ENCODE measurements around the gene MUCL3.
"Not testable (repeated sequence)": the region's sequence is repeated elsewhere in the genome, so short reads cannot be mapped to it uniquely, and the experiment has no call there.

The MUCL3 gene

DNA sequence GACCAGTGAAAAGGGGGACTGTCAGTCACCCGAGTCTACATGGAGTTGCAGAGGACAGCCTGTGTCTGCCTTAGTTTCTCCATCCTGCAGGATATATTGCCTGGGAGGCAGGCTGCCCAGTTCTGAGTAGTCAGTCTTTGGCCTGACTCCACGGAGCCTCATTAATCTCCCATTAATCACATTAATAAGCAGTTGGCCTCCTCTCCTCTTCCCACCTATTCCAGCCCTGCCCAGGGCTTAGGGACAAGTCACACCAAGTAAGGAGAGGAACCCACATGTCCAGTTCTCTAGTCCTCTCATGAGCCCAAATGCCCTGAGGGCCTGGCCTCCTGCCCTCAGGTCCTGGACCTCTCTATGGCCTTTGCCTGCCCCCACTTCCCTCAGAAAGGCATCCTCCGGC lies 1.3 kb upstream of the MUCL3 start:
- DNase-seq (ENCODE audit: low spot score) = no peak

DNA sequence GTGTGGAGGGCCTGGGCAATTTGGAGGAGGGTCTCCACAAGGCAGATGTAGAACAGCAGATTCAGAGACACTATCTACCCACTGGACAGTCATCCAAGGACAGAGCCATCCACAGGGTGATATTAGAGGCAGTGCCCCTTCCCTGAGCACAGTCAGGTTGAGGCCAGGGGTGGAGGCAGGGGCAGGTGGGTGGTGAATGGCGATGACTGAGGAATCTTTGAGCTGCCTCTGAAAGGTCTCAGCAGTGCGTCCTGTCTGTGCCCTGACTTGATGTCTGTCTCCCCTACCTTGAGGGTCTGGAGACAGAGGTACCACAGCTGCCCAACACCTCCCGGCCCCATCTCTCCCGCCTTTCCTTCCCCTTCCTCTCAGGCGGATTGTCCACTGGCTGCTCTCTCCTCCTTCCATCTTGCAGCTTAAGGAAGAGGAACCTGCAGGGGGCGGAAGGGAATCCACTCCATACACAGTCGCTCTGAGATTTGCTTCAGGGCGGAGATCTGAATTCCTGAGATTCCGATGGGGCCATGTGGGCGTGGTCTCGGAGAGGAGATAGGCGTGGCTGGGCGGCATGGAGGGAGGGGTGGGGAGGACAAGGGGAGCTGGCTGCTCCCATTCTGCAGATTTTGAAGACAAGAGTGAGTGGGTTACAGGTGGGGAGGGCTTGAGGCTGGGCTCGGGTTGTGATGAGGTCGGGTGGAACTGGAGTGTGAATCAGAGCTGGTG lies 1.7 kb downstream of the MUCL3 start:
- no peak for DNase-seq (ENCODE audit: low spot score)

DNA sequence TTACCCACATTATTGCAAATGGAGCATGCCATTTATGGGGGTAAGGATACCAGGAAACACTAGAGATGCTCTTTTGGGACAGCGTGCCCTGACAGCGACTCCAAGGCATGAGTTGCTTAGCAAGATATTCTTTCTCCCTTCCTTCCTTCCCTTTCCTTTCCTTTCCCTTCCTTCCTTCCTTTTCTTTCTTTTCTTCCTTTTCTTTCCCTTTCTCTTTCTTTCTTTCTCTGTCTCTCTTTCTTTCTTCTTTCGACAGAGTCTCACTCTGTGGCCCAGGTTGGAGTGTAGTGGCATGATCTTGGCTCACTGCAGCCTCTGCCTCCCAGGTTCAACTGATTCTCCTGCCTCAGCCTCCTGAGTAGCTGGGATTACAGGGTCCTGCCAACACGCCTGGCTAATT lies 3.3 kb downstream of the MUCL3 start:
- no peak for DNase-seq (ENCODE audit: low spot score)

DNA sequence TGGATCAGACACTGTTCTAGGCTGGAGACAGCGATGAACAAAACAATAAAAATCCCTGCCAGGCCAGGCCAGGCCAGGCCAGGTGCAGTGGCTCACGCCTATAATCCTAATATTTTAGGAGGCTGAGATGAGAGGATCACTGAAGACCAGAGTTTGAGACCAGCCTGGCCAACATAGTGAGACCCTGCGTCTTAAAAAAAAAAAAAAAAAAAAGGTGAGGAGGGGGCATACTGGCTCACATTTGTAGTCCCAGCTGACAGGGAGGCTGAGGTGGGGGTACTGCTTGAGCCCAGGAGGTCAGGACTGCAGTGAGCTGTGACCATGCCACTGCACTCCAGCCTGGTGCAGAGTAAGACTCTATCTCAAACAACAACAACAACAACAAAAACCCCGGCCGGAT lies 4.5 kb downstream of the MUCL3 start:
- DNase-seq (ENCODE audit: low spot score) = no peak

DNA sequence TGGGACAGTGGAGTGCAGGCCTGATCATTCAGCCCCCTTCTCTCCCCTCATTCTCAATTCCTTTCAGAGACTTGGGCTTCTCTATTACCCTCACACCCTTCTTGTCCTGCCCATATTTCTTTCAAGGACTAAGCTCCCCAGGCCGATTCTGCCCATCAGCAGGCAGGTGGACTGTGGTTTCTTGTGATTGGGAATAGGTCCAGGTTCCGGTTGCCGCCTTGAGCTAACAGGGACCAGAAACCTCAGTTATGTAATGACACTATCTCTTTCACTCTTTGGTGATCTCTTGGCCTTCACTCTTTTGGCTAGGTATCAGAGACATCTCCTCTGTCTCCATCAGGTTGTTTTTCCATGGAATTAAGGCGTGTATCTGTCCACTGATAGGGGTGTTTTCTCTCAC lies 6.5 kb downstream of the MUCL3 start:
- DNase-seq (ENCODE audit: low spot score) = no peak

DNA sequence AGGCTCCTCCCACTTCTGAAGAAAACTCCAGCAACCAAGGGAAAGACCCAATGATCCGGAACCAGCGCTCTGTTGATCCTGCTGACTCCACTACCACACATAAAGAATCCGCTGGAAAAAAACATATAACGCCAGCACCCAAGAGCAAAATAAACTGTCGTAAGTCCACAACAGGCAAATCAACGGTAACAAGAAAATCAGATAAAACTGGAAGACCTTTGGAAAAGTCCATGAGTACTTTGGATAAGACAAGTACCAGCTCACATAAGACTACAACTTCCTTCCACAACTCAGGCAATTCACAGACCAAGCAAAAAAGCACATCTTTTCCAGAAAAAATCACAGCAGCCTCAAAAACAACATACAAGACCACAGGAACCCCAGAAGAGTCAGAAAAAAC lies 8.0 kb downstream of the MUCL3 start:
- no peak for DNase-seq (ENCODE audit: low spot score)

DNA sequence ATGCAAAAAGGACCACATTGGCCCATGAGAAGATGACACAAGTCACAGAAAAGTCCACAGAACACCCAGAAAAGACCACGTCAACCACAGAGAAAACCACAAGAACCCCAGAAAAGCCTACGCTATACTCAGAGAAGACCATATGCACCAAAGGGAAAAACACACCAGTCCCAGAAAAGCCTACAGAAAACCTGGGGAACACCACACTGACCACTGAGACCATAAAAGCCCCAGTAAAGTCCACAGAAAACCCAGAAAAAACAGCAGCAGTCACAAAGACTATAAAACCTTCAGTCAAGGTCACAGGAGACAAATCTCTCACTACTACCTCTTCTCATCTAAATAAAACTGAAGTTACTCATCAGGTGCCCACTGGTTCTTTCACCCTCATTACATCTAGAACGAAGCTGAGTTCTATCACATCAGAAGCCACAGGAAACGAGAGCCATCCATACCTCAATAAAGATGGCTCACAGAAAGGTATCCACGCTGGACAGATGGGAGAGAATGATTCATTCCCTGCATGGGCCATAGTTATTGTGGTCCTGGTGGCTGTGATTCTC lies 11.2 kb downstream of the MUCL3 start:
- no peak for DNase-seq (ENCODE audit: low spot score)

DNA sequence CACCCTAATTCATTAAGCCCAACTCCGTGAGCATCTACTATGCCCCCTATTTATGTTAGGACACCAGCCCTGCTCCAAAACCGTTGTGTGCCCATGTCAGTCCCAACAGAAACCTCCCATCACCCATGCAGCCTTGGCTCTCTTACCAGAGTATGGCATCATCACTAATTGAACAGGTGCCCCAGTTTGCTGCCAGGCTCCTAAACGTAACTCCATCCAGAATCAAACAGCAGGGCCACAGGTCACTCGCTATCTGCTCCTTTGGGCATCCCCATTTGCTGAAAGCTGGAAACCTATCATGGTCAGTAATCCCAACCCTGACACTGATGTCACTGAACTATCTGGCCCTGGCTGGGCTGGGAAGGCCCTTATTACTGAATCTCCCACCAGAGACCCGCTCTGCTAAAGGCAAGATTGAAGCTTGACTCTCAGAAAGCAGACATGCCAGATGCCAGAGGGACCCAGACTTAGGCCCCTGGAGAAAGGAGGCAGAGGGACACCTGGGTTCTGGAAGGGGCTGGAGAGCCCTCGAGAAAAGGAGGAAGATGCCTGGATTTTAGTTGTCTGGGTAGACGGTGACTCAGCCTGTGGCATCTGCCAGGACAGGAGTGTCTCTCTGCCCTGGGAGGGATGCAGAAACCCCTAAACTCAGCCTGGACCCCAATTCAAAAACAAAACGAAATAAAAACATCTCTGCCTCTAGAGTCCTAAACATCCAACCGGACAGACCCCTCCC lies 14.0 kb downstream of the MUCL3 start:
- DNase-seq (ENCODE audit: low spot score) = no peak

DNA sequence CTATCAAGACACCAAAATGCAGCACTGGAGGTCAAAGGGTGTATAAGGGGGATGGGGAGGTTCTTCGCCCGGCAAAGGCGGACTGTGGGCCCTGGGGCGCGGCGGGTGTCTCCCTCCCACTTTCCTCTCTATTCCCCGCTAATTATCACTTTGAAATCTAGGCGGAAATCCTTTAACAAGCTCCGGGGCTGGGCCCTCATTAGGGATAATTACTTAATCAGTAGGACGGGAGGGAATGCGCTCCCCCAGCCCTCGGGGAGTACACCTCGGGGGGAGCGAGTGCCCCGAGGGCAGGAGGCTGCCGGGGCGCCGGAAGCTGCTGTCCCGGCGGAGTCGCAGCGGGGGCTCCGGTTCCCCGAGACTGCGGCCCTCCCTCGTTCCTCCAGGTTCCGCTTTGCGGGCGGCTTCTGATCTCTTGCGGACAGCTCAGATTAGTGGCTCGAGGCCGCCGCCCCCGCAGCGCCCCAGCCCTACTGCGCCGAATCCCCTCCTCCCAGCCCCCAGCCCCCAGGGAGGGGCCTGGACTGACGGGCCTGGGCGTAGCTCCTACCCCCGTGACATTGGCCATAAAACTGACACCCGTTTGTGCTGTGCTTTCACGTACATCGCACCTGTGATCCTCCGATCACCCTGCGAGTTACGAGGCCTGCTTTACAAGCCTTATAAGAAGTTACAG lies 14.7 kb downstream of the MUCL3 start:
- peak; percentile 39 for DNase-seq (ENCODE audit: low spot score)

DNA sequence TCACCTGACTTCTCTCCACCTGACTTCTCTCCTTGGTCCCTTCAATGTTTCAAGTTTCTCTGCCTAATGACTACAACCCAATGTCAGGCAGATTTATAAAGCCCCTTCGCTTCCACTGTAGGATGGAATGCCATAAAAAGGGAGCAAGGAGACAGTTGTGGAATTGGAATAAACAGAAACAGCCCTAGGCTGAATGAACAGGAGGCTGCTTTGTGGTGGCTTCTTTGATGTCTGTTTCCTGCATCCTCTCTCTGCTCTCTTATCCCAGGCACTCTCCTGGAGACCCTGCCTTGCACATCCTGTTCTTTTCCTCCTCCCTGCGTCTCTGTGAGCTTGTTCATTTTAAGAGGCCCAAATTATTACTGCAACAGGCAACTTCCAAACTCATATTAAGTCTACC lies 16.9 kb downstream of the MUCL3 start:
- DNase-seq (ENCODE audit: low spot score) = no peak

DNA sequence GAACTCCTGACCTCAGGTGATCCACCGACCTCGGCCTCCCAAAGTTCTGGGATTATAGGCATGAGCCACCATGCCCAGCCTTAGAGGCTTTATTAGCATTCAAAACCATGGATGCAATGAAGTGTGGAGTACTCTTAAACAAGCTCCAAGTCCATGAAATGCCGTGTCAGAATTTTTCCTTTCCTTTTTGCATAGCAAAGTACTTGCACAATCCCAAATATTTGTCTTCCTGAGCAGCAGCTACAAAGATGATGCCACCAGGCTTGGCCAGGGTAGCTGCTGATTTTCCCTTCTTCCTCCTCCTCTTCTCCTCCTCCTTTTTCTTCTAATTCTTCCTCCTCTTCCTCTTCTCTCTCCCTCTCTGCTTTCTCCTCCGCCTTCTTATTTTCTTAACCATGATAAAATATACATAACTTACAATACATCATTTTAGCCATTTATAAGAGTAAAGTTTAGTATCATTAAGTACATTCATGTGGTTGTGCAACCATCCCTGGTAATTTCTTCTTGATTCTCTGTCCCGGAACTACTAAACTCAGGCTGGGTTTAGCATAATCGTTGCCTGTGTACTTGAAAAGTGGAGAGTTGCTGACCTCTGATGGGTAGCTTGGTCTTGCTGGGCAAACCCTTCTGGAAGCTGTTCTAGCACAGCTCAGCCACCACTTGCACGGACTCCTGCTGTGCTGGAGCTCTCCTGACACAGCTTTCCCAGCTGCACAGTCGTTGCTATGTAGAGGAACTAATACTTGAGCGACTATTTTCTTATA lies 20.3 kb downstream of the MUCL3 start:
- no peak for DNase-seq (ENCODE audit: low spot score)

DNA sequence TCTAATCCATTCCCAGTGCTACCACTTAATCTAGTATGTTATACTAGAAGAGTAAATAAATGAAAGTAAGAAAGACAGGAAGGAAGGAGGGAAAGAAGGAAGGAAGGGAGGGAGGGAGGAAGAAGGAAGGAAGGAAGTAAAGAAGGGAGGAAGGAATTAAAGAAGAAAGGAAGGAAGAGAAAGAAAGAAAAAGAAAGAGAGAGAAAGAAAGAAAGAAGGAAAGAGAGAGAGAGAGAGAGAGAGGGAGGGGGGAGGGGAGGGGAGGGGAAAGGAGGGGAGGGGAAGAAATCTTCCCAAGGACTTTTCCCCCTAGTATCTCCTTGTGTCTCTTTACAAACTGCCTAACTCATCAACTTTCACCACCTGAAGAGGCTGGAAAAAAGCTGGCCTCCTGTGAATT lies 21.9 kb downstream of the MUCL3 start:
- no peak for DNase-seq (ENCODE audit: low spot score)

DNA sequence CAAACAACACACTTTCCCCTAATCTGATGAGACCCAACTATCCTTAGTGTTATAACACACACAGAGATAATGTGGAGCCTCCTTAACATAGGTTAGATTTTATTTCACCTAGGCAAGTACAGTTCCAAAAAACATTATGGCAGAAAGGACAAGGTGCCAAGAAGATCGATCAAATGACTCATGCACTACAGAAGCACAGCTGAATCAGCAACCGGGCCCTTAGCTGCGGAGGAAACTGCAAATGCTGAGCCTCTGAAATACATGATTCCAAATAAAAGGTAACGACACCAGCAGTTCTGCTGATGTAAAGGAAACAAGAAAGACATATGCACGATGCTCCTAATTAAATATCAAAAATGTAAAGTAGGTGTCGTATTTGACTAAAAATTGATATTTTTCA lies 22.9 kb downstream of the MUCL3 start:
- no peak for DNase-seq (ENCODE audit: low spot score)

DNA sequence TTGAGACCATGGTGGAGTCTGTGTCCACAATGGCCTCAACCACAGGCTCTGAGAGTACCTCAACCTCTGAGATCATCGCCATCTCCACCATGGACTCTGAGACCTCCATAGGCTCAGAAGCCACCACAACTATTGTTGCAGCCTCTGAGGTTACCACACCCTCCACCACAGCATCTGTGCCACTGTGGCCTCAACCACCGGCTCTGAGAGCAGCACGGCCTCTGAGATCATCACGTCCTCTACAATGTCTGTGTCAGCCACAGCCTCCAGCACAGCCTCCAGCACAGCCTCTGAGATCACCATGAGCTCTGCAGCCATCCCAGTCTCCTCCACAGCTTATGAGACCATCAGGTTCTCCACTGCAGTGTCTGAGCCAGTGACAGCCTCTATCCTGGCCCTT lies 23.3 kb downstream of the MUCL3 start:
- peak; percentile 19 for DNase-seq (ENCODE audit: low spot score)

DNA sequence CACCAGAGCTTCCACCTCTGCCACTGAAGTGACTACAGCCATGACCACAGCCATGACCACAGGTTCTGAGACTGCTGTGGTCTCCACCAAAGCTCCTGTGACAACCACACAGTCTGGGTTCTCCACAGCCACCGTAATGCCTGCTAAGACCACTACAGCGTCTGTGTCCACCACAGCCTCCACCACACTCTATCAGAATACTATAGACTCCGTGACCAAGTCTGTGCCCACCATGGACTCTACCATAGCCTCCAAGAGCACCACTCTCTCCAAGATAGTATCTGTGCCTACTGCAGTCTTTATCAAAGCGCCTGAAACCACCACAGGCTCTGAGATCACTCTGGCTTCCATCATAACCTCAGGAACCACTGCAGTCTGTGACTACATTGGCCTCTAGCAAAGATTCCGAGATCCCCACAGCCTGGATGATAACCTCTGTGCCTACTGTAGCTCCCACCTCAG lies 24.4 kb downstream of the MUCL3 start:
- DNase-seq (ENCODE audit: low spot score) = no peak

DNA sequence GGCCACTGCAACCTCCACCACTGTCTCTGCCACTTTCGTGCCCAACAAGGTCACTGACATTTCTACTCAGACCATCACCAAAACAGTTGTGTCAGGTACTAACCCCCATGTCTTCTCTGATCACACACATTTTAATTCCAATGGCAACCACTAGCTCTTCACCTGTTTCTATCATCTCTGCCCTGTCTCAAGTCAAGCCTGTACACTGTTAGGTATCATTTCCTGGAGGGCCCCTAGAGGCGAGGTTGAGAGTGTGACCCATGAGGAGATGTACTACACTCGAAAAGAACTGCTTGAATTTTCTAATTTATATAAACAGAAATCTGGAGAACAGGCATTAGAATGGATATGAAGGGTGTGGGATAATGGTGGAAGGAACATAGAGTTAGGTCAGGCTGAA lies 25.4 kb downstream of the MUCL3 start:
- no peak for DNase-seq (ENCODE audit: low spot score)

DNA sequence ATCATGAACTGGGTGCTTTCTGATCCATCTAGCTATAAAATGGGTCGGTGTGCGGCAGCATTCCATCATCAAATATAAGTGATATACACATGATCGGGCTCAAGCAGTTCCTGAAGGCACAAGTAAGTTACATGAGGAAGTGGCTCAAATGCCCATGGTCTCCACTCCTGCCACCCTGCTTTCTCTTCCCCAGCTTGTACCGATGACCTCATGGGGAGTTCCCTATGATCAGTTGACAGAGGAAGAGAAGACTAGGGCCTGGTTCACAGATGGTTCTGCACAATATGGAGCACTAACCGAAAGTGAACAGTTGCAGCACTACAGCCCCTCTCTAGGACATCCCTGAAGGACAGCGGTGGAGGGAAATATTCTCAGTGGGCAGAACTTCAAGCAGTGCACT lies 28.4 kb downstream of the MUCL3 start:
- DNase-seq (ENCODE audit: low spot score) = not testable (repeated sequence)

DNA sequence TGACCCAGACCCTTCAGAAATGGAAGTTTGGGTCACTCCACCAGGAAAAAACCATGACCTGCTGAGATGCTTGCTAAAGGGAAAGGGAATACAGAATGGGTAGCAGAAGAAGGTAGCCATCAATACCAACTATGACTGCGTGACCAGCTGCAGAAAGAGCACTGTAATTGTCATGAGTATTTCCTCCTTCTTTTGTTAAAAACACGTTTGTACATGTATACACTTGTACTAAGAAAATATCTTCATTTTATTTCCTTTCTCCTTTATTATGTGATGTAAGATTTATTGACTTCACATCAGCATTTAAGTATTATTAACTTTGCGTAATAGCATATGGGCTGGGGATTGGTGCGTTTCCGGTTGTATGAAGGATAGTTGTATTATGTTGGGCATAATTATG lies 30.2 kb downstream of the MUCL3 start:
- DNase-seq (ENCODE audit: low spot score) = no peak

DNA sequence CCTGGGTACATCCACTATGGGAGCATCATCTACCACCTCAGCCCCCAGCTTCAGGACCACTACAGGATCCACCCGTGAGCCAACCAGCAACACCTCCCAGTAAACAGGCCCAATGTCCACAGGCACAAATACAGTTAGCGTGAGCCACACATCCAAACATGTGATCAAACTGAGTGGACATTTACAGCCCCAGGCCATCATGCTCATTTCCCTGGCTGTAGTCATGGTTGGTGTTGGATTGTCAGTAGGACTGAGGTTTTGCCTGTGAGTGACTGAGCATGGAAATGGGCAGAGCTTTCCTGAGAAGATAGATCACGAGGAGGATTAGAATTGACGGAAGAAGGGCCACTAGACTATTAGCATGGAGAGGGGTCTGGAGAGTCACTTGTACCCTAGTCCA lies 32.0 kb downstream of the MUCL3 start:
- DNase-seq (ENCODE audit: low spot score) = no peak

DNA sequence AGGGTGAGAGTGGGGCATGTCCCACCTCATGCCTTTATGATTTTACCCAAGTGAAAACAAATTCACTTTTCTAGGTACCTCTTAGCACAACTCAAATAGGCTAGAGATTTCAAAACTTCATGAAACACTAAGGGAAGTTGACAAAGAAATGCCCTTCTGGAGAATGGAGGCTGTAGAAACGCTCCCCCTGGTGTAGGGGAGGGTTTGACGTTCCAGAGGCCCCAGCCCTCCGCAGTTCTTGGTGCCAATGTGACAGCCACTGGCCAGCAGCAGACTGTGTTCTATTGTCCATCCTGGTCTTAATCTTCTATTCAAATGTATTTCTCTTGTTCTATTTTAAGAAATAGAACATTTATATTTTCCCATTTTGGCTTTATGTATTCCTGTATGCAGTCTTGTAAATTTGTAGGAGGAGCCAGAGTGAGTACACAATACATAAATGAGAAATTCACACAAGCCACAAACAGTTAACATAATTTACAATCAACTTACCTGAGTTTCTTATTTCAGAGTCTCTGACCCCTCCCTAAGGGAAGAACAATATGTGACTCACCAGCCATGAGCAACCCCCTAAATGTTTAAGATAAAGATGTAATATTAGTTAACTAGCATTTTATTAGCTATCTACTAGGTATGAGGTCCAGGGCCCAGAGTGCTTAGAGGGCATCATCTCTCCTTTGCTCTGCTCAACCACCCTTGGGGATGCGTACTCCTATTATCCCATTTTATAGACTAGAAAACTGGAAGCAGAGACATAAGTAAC lies 33.9 kb downstream of the MUCL3 start:
- no peak for DNase-seq (ENCODE audit: low spot score)

DNA sequence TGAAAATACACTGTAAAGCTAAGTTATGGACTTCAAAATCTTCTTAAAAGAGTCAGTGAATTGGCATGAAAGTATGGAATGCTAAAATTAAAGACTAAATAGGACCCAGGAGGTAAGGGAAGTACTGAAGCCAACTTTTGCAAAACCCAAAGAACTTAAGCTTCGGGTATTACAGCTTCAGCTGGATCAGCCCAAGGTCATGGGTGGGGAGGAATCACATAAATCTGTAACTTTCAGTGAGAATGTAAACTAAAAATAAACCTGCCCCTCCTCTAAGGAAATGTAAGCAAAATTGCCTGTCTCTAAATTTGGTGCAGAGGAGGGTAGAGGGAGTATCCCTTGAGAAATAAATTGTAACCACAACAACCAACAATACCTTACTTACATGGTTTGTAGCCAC lies 38.4 kb downstream of the MUCL3 start:
- DNase-seq (ENCODE audit: low spot score) = no peak

Data from activated CD4-positive, alpha-beta T cell treated with anti-CD3 and anti-CD28 coated beads, Interleukin-2, Interleukin-4, amounts not matched to agents 100 ng/mL and 50 ng/mL, durations not matched to agents 16 hours and 8 hours (primary cell).